MM.1S (cell line): Measurements from ENCODE around the gene HEATR1.

Experiments used
- DNase-seq: peaks from one replicate; pipeline ENCODE4 v3.0.0-alpha.2; 2015
- H2AFZ ChIP-seq: fragments of 300-600 bp; sonication (generic); 2 replicates; pipeline ENCODE4 v1.6.0; 2016; ENCODE audit warnings: antibody characterized with exemption, low read length
- H3F3A ChIP-seq: fragments of 300-600 bp; sonication (generic); 2 replicates; pipeline ENCODE4 v1.6.1; 2016; ENCODE audit warnings: mild to moderate bottlenecking, antibody characterized with exemption, low read length, moderate library complexity, mixed read lengths; ENCODE audit not compliant: insufficient read depth
- H3K27ac ChIP-seq: fragments of 300-600 bp; sonication (generic); 2 replicates; pipeline ENCODE4 v1.5.1; 2016; ENCODE audit warnings: mild to moderate bottlenecking, low read length
- H3K27me3 ChIP-seq: fragments of 300-600 bp; sonication (generic); replicated peaks from 2 replicates; pipeline ENCODE4 v1.6.0; 2016; ENCODE audit warnings: low read length; ENCODE audit not compliant: insufficient read depth
- H3K36me3 ChIP-seq: fragments of 300-600 bp; sonication (generic); replicated peaks from 2 replicates; pipeline ENCODE4 v1.6.1; 2016; ENCODE audit warnings: mild to moderate bottlenecking, low read length, mixed read lengths; ENCODE audit not compliant: insufficient read depth
- H3K4me1 ChIP-seq: fragments of 300-600 bp; sonication (generic); 2 replicates; pipeline ENCODE4 v1.6.1; 2016; ENCODE audit warnings: low read length, mixed read lengths
- H3K4me2 ChIP-seq: fragments of 300-600 bp; sonication (generic); 2 replicates; pipeline ENCODE4 v1.6.0; 2016; ENCODE audit warnings: low read depth, low read length
- H3K4me3 ChIP-seq: fragments of 300-600 bp; sonication (generic); 2 replicates; pipeline ENCODE4 v1.5.1; 2016; ENCODE audit warnings: low read length, mixed read lengths
- H3K79me2 ChIP-seq: fragments of 300-600 bp; sonication (generic); 2 replicates; pipeline ENCODE4 v1.6.1; 2016; ENCODE audit warnings: mixed run types, low read length, mixed read lengths
- H3K9ac ChIP-seq: fragments of 300-600 bp; sonication (generic); 2 replicates; pipeline ENCODE4 v1.6.1; 2016; ENCODE audit warnings: low read length, mixed read lengths
- H3K9me2 ChIP-seq: fragments of 300-600 bp; sonication (generic); replicated peaks from 2 replicates; pipeline ENCODE4 v1.6.1; 2016; ENCODE audit warnings: mild to moderate bottlenecking, low read length, mixed read lengths; ENCODE audit not compliant: insufficient read depth
- H3K9me3 ChIP-seq: fragments of 300-600 bp; sonication (generic); replicated peaks from 2 replicates; pipeline ENCODE4 v1.6.1; 2016; ENCODE audit warnings: mild to moderate bottlenecking, low read length, mixed read lengths; ENCODE audit not compliant: insufficient read depth
- H4K20me1 ChIP-seq: fragments of 300-600 bp; sonication (generic); 2 replicates; pipeline ENCODE4 v1.6.1; 2016; ENCODE audit warnings: mild to moderate bottlenecking, low read length, moderate library complexity, mixed read lengths; ENCODE audit not compliant: insufficient read depth
- EZH2 ChIP-seq: fragments of 300-600 bp; sonication (generic); optimal IDR thresholded peaks from 2 replicates; pipeline ENCODE3; 2017; ENCODE audit warnings: low read depth, mild to moderate bottlenecking, antibody characterized with exemption, low read length, mixed read lengths
- EZH2phosphoT487 ChIP-seq: fragments of 300-600 bp; sonication (generic); IDR thresholded peaks from 2 replicates; pipeline ENCODE4 v1.6.1; 2018; ENCODE audit warnings: antibody characterized with exemption, low read length
- TF ChIP-seq, protein P1 (sequence below): fragments of 300-600 bp; sonication (generic); IDR thresholded peaks from 2 replicates; pipeline ENCODE4 v1.5.1; 2016; ENCODE audit warnings: antibody characterized with exemption, low read length, mixed read lengths

Gene HEATR1

DNA sequence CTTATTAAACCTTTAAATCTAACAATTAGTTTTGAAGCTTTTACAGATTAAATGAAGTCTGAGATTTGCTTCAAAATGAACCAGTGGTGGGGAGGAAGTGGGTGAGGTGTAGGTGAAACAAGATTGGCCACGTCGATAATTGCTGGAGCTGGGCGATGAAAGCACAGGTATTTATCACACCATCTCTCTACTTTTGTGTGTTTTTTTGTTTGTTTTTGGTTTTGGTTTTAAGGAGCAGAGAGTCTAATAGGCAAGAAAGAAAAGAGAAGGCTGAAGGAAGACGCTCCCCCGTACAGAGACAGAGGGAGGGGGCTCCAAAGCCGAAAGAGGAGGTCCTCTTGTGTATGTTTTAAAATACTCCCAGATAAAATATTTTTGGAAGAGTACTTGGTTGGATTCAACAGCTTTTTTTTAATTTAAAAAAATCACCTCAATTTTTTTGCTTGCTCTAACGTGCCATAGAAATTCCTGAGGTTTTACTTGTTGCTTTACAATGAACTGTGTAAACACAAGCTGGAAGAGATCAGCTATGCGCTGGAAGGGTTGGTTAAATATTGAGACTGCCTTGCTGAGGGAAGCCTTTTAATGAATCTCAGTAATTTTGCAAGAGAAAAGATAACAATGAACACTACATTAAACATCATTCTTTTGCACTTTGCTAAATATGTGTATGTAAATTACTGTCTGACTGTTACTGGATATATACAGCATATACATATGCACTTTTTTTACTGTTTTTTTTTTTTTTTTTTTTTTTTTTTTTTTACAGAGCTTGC lies 87.2 kb downstream of the HEATR1 start:
- no peaks in the 10 kb centered on the region for H3K9me2 ChIP-seq
- H2AFZ ChIP-seq: no peak overlapping the region
- no peaks in the 10 kb centered on the region for H3K36me3 ChIP-seq
- H3K4me3 ChIP-seq: no peak overlapping the region
- H3K79me2 ChIP-seq: no peaks in the 10 kb centered on the region
- H4K20me1 ChIP-seq: no peaks in the 10 kb centered on the region
- no peak overlapping the region for H3K27ac ChIP-seq
- no peak overlapping the region for H3K9ac ChIP-seq
- H3K27me3 ChIP-seq: no peaks in the 10 kb centered on the region; the same call in none of the 2 replicates
- H3K4me1 ChIP-seq: no peaks in the 10 kb centered on the region
- H3F3A ChIP-seq: no peaks in the 10 kb centered on the region
- DNase-seq: no peak
- H3K4me2 ChIP-seq: no peak overlapping the region
- TF ChIP-seq, protein P1, sequence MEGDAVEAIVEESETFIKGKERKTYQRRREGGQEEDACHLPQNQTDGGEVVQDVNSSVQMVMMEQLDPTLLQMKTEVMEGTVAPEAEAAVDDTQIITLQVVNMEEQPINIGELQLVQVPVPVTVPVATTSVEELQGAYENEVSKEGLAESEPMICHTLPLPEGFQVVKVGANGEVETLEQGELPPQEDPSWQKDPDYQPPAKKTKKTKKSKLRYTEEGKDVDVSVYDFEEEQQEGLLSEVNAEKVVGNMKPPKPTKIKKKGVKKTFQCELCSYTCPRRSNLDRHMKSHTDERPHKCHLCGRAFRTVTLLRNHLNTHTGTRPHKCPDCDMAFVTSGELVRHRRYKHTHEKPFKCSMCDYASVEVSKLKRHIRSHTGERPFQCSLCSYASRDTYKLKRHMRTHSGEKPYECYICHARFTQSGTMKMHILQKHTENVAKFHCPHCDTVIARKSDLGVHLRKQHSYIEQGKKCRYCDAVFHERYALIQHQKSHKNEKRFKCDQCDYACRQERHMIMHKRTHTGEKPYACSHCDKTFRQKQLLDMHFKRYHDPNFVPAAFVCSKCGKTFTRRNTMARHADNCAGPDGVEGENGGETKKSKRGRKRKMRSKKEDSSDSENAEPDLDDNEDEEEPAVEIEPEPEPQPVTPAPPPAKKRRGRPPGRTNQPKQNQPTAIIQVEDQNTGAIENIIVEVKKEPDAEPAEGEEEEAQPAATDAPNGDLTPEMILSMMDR: no peak
- no peaks in the 10 kb centered on the region for H3K9me3 ChIP-seq

DNA sequence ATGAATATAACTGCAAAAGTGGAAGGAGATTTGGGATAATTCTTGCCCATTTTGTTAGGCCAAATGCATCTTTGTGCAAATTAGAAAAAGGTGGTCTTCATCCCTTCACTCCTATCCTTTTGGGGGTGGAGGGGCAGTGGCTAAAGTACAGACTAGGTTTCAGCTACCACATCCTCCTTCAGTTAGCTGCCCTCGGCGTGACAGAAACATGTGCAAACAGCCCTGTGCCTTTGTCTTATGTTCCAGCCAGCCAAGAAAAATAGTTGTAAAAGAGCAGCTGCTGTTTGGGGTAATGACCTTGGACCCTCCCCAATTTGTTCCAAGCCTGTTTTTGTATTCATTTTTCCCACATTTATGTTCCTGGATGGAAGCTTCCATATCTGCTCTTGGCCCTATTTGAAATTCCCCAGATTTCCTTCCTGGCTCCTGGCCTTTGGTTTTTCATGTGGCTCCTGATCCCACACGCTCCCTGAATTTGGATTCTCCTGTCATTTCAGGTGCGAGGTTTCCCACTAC lies 88.8 kb downstream of the HEATR1 start:
- no peak overlapping the region for H2AFZ ChIP-seq
- H3K4me1 ChIP-seq: no peaks in the 10 kb centered on the region
- H3K27me3 ChIP-seq: peaks cover 8% of the 10 kb centered on the region
- no peaks in the 10 kb centered on the region for H4K20me1 ChIP-seq
- no peaks in the 10 kb centered on the region for H3K9me2 ChIP-seq
- H3K36me3 ChIP-seq: no peaks in the 10 kb centered on the region
- no peak overlapping the region for H3K9ac ChIP-seq
- H3K4me2 ChIP-seq: no peak overlapping the region
- DNase-seq: no peak
- TF ChIP-seq, protein P1: no peak
- no peak for TF ChIP-seq EZH2phosphoT487
- no peak for TF ChIP-seq EZH2
- no peaks in the 10 kb centered on the region for H3K79me2 ChIP-seq
- no peak overlapping the region for H3K27ac ChIP-seq
- H3K4me3 ChIP-seq: no peak overlapping the region
- no peaks in the 10 kb centered on the region for H3K9me3 ChIP-seq
- no peaks in the 10 kb centered on the region for H3F3A ChIP-seq

DNA sequence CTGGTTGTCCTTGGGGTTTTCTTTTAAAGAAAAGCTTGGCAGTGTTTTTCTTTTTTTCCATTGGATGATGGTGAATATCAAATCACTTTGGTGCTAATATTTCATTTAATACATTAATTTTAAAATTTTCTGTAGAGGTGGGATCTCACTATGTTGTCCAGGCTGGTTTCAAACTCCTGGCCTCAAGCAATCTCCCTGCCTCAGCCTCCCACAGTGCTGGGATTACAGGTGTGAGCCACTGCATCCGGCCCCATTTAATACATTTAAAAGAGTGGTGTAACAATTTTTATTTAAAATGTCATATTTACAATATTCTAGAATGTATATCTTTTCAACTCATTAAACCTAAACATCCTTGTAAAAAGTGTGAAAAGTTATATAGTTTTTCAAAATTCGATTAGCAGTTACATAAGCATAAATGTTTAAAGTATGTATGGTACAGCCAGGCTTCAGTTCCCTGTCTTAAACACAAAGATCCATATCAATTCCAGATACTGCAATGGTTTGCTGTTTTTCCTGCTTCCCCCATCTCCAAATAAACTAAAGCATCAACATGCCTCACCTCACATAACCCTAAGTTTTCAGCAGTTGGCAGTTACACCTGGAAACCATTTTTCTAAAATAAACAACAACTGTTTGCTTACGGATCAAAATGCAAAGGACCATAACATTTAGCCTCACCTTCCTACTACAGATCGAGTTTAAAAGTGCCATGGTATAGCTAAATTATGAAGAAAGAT lies 89.4 kb downstream of the HEATR1 start:
- Histone ChIP-seq H3K9ac (no peak overlapping the region), H3K4me3 (no peak overlapping the region)

More for the DNA sequence above, 89.4 kb downstream of the HEATR1 start:
- no peaks in the 10 kb centered on the region for H4K20me1 ChIP-seq
- no peak overlapping the region for H3K4me2 ChIP-seq
- no peaks in the 10 kb centered on the region for H3K36me3 ChIP-seq
- TF ChIP-seq, protein P1: no peak
- TF ChIP-seq EZH2 (no peak), EZH2phosphoT487 (no peak)
- no peaks in the 10 kb centered on the region for H3K4me1 ChIP-seq
- peaks cover 14% of the 10 kb centered on the region for H3K27me3 ChIP-seq
- no peak overlapping the region for H3K27ac ChIP-seq
- H3K9me3 ChIP-seq: no peaks in the 10 kb centered on the region
- H3F3A ChIP-seq: no peaks in the 10 kb centered on the region
- no peak for DNase-seq
- H3K79me2 ChIP-seq: no peaks in the 10 kb centered on the region
- no peak overlapping the region for H2AFZ ChIP-seq
- H3K9me2 ChIP-seq: no peaks in the 10 kb centered on the region
